Colonic mucosa (tissue), 4 donors: Measurements from ENCODE around the gene GALNT10. TPM values are rescaled to one million over a fixed set of nuclear protein-coding genes. Genes with fewer than 3 reads are reported as not detected.

Experiments used
- DNase-seq: peaks from one replicate; pipeline ENCODE4 v3.0.0-alpha.2; 2020
- H3K27ac ChIP-seq: fragments of 200-600 bp; one replicate; pipeline ENCODE4 v1.8.0; 2021
- H3K27me3 ChIP-seq: fragments of 200-600 bp; one replicate; pipeline ENCODE4 v1.8.0; 2021
- H3K36me3 ChIP-seq: fragments of 200-600 bp; one replicate; pipeline ENCODE4 v1.8.0; 2021
- H3K4me1 ChIP-seq: fragments of 200-600 bp; one replicate; pipeline ENCODE4 v1.8.0; 2021; ENCODE audit warnings: mild to moderate bottlenecking
- H3K4me3 ChIP-seq: fragments of 200-600 bp; one replicate; pipeline ENCODE4 v1.8.0; 2021
- H3K9ac ChIP-seq, 2 donors: one replicate each; pipeline ENCODE4 v1.7.0; 2013; ENCODE audit warnings: control low read depth in 2 of 2, low read depth in 2 of 2, low read length in 2 of 2
- H3K9me3 ChIP-seq: fragments of 200-600 bp; one replicate; pipeline ENCODE4 v1.8.0; 2021
- intact Hi-C: fragments of 100-400 bp; cut with DNase I; formaldehyde crosslinking; loops from one replicate; pipeline ENCODE4 v1.14.1; 2022
- total RNA-seq, 2 donors: library from RNA; stranded (reverse); fragmentation: NEBNext Ultra II Directional in 1 of 2; extraction: Animal tissue kit (Norgen Biotek cat#: 25700) in 1 of 2; gene quantifications; one replicate each; pipeline ENCODE4 v1.2.1, GENCODE V29; 2021
- TF ChIP-seq, protein P1 (sequence below): fragments of 200-600 bp; IDR thresholded peaks from one replicate; pipeline ENCODE4 v1.8.0; 2022; ENCODE audit warnings: antibody characterized with exemption, mild to moderate bottlenecking
- donor health status: healthy.
- donor health status: DM: no; HTN: no; CAD: no.
- donor health status: DM: no; HTN: no; CAD: no.

Gene GALNT10
- total RNA-seq, 2 donors from 2014 or later, result 40.0 to 46.7 TPM

DNA sequence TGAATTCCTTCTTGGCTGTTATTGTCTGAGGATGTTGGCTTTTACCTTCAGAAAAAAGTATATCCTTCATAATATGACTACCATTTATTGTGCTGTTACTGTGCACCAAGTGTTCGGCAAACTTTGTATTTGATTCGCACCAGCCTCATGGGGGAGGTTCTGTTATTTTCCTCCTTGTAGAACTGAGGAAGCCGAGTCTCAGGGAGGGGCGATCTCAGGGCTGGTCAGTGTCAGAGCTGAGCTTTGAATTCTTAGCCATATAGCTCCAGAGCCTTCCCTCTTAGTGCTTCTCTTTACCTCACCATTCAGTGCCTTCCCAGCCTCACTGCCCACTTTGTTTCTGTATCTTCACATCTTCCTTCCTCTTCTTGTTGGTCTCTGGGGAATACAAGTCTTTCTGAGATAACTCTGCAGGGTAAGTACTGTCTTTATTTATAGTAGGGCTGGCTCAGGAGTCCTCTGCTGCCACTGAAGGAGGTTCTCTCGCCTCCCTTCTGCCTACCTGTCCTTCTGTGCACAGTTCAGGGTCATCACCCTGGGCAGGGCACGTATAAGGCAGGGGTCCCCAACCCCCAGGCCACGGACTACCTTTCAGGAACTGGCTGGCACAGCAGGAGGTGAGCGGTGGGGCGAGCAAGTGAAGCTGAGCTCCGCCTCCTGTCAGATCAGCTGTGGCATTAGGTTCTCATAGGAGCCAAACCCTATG, 48.4 kb downstream of the GALNT10 start:
- Histone ChIP-seq H3K27ac (no peak overlapping the region), H3K9me3 (no peaks in the 10 kb centered on the region), H3K4me3 (no peak overlapping the region), H3K36me3 (no peaks in the 10 kb centered on the region), H3K27me3 (no peaks in the 10 kb centered on the region), H3K9ac (no peak overlapping the region), H3K4me1 (no peaks in the 10 kb centered on the region)
- no peak for DNase-seq
- intact Hi-C loops, result no loop called here
- TF ChIP-seq, protein P1, sequence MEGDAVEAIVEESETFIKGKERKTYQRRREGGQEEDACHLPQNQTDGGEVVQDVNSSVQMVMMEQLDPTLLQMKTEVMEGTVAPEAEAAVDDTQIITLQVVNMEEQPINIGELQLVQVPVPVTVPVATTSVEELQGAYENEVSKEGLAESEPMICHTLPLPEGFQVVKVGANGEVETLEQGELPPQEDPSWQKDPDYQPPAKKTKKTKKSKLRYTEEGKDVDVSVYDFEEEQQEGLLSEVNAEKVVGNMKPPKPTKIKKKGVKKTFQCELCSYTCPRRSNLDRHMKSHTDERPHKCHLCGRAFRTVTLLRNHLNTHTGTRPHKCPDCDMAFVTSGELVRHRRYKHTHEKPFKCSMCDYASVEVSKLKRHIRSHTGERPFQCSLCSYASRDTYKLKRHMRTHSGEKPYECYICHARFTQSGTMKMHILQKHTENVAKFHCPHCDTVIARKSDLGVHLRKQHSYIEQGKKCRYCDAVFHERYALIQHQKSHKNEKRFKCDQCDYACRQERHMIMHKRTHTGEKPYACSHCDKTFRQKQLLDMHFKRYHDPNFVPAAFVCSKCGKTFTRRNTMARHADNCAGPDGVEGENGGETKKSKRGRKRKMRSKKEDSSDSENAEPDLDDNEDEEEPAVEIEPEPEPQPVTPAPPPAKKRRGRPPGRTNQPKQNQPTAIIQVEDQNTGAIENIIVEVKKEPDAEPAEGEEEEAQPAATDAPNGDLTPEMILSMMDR, result no peak

DNA sequence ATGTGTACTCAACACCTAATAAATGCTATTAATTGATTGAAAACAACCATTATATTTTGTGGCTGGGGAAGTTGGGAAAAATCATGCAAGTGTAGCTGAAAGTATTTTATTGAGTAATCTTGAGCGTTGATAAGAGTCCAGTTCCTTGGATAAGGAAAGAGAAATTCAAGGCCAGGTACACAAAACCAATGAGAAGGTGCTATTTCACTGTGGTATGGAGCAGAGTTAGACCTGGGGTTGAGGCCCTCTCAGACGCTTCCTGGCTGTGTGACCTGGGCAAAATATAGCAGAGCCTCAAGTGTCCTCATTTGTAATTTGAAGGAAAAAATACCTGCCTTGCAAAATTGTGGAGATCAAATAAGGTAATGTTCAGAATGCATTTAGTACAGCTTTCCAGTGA, 50.1 kb downstream of the GALNT10 start:
- TF ChIP-seq, protein P1, result no peak
- H3K9ac ChIP-seq, result no peak overlapping the region
- no peaks in the 10 kb centered on the region for H3K36me3 ChIP-seq
- intact Hi-C loops, result no loop called here
- no peak overlapping the region for H3K4me3 ChIP-seq
- DNase-seq, result no peak
- H3K4me1 ChIP-seq, result no peaks in the 10 kb centered on the region
- no peak overlapping the region for H3K27ac ChIP-seq
- H3K9me3 ChIP-seq, result no peaks in the 10 kb centered on the region
- H3K27me3 ChIP-seq, result no peaks in the 10 kb centered on the region

DNA sequence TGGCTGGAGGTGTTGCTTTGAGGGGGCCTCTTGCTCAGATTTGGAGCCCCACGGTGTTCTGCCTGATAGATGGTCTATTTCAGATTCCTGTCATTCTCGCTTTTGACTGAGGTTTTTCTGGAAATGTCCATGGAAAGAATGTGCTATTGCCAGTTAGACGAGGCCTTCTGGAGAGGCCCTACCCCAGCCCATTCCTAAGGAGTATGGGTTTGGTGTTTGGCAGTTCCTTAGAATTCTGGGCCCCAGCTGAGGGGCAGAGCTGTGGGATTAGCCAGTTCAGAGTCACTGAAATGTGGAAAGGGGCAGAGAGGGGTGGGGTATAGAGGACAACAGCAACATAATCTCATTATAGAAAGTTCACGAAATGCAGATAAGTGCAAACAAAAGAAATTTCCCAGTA, 50.5 kb downstream of the GALNT10 start:
- H3K9me3 ChIP-seq, result no peaks in the 10 kb centered on the region
- no peak overlapping the region for H3K27ac ChIP-seq
- no peaks in the 10 kb centered on the region for H3K4me1 ChIP-seq
- TF ChIP-seq, protein P1, result no peak
- no peak for DNase-seq
- intact Hi-C loops, result no loop called here
- H3K27me3 ChIP-seq, result no peaks in the 10 kb centered on the region
- H3K36me3 ChIP-seq, result no peaks in the 10 kb centered on the region
- H3K4me3 ChIP-seq, result no peak overlapping the region
- H3K9ac ChIP-seq, result no peak overlapping the region

DNA sequence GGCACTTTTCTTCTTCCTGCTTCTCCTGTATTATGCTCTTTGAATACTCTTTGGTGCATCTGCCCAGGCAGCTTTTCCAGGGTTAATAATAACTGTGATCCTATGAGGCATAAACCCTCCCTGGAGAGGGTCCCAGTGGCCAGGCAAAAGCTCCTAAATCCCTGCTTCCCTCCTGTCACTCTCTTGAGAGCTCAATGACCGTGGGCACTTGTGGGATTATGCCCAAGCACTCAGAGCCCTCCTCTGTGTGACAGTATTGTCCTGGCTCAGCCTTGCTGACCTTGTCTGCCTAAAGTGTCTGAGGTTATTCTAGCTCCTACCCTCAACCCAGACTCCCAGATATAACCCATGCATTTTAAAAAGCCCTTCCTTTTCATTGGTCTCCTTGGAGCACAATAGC, 51.9 kb downstream of the GALNT10 start:
- no peak for DNase-seq
- Histone ChIP-seq H3K36me3 (no peaks in the 10 kb centered on the region), H3K27me3 (no peaks in the 10 kb centered on the region), H3K9ac (no peak overlapping the region), H3K4me1 (no peaks in the 10 kb centered on the region), H3K9me3 (no peaks in the 10 kb centered on the region), H3K27ac (no peak overlapping the region), H3K4me3 (no peak overlapping the region)
- TF ChIP-seq, protein P1, result no peak
- intact Hi-C loops, result no loop called here

DNA sequence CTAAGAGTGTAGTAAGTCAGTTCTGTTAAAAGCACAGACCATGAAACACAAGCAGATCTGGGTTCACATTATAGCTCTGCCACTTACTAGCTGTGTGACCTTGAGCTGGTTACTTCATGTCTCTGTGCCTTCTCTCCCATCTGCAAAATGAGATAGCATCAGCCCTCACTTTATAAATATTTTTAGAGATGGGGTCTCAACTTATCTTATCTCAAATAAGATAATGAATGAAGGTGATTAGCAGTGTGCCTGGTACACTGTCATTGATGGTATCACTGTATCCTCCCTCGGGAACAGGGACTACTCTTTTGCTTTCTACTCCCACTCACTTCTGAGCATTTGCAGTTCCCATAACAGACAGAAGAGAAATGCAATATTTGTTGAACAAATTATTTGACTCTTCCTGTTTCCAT, 52.4 kb downstream of the GALNT10 start:
- H3K4me1 ChIP-seq, result no peaks in the 10 kb centered on the region
- H3K27me3 ChIP-seq, result no peaks in the 10 kb centered on the region
- no peak overlapping the region for H3K9ac ChIP-seq
- DNase-seq, result no peak
- H3K36me3 ChIP-seq, result no peaks in the 10 kb centered on the region
- intact Hi-C loops, result no loop called here
- no peaks in the 10 kb centered on the region for H3K9me3 ChIP-seq
- TF ChIP-seq, protein P1, result no peak
- no peak overlapping the region for H3K4me3 ChIP-seq
- no peak overlapping the region for H3K27ac ChIP-seq
